ENCODE measurements around the gene NRARP.

The NRARP gene

DNA sequence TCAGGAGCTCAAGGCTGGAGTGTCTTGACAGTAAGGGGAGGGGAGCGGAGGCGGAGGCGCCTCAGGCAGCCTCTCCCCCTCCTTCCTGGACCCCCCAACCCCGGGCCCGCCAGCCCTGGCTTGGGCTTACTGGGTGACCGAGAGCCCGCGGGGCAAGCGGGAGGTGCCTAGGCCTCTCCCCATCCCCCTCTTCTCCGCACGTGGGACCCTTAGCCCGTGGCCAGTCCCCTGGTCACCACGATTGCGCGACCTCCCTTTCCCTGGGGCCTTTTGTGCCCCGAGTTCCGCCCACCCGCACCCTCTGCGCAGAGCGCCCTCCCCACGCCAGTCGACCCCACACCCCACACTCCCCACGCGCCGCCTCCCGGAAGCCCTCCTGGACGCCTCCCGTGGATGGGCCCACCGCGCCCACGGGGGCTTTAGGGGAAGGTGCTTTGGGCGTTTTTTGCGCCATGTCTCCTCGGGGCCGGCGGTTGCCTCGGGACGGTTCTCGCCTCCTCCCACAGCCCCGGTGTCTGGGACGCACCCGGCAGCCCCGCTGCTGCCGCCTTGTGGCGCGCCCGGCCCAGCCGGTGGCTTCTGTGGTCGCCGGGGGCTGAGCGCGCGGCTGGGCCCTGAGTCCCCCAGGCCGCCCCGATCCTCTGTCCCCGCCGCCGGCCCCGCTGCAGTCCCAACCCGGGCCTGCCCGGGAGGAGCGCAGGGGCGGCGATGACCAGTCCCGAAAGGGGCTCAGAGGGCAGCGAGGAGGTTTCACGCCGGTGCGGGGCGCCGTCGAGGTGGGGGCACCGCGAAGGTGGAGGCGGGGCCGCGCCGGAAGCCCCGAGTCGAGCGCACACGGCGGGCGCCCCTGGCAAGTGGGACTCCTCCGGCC lies 21.4 kb downstream of the NRARP start:
- TF ChIP-seq, protein P1, sequence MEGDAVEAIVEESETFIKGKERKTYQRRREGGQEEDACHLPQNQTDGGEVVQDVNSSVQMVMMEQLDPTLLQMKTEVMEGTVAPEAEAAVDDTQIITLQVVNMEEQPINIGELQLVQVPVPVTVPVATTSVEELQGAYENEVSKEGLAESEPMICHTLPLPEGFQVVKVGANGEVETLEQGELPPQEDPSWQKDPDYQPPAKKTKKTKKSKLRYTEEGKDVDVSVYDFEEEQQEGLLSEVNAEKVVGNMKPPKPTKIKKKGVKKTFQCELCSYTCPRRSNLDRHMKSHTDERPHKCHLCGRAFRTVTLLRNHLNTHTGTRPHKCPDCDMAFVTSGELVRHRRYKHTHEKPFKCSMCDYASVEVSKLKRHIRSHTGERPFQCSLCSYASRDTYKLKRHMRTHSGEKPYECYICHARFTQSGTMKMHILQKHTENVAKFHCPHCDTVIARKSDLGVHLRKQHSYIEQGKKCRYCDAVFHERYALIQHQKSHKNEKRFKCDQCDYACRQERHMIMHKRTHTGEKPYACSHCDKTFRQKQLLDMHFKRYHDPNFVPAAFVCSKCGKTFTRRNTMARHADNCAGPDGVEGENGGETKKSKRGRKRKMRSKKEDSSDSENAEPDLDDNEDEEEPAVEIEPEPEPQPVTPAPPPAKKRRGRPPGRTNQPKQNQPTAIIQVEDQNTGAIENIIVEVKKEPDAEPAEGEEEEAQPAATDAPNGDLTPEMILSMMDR (IDR thresholded peaks at IDR 0.05; ENCODE audit: borderline replicate concordance, insufficient read depth, low read depth, low read length): peak; percentile 49; the same call in 1 of the 2 replicates
- H3K4me3 ChIP-seq (ENCODE audit: low read depth, low read length): peak overlapping the region; percentile 5

DNA sequence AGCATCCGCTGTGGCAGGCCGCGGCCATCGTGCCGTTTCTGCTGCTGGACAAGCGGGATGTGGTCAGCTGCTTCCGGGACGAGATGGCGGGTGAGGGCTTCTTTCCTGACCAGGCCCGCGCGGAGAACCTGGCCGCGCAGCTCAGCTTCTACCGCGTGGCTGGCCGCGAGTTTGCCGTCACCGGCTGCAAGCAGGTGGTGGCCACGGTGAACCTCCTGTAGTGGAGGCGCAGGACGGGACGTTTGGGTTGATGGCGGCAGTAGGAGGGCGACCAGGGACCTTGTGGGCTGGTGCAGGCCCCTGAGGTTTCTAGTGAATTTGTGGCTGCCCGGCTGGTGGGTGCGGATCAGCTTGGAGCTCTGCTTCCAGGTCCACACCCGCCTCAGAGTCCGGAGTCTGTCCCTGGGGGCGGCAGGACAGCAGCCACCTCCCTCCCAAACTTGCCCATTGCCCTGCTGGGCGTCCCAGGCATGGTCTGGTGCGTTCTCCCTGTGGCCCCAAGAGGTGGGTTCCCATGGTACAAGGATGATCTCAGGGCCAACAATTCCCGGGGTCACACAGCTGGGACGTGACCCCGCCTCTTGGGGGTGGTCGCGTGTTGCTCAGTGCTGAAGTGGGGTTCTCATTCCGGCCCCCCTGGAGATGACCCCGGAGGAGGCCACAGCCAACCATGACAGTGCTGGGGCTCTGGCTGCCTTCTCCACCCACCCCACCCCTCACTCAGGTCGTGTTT lies 22.2 kb downstream of the NRARP start:
- no peak overlapping the region for H3K4me3 ChIP-seq (ENCODE audit: low read depth, low read length)
- TF ChIP-seq, protein P1 (IDR thresholded peaks at IDR 0.05; ENCODE audit: borderline replicate concordance, insufficient read depth, low read depth, low read length): no peak

DNA sequence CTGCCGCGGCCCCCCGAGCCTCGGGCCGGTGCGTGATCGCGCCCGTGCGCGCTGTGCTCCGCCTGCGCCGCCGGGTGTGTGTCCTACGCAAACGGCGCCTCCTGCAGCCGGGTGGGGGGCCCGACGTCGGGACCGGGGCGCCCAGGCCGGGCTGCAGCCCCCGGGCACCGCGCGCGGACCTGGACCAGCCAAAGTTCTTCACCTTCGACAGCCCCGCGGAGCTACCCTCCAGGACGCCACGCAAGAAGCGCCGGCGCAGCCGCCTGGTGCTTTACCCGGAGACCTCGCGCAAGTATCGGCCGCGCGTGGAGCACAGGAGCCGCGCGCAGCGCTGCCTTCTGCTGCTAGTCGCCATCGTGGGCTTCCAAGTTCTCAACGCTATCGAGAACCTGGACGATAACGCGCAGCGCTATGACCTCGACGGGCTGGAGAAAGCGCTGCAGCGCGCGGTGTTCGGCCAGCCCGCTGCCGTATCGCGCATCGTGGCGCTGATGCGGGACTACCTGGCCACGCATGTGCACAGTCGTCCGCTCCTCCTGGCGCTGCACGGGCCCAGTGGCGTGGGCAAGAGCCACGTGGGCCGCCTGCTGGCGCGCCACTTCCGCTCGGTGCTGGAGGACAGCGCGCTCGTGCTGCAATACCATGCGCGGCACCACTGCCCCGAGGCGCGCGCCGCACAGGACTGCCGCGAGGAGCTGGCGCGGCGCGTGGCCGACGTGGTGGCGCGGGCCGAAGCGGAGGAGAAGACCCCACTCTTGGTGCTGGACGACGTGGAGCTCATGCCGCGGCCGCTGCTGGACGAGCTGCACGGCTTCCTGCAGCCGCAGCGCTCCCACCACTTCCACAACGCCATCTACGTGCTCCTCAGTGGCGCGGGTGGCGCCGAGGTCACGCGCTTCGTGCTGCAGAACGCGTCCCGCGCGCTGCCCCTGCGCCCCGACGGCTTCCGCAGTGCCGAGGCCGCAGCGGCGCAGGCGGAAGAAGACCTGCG lies 23.1 kb downstream of the NRARP start:
- no peak overlapping the region for H3K4me3 ChIP-seq (ENCODE audit: low read depth, low read length)
- TF ChIP-seq, protein P1 (IDR thresholded peaks at IDR 0.05; ENCODE audit: borderline replicate concordance, insufficient read depth, low read depth, low read length): no peak

DNA sequence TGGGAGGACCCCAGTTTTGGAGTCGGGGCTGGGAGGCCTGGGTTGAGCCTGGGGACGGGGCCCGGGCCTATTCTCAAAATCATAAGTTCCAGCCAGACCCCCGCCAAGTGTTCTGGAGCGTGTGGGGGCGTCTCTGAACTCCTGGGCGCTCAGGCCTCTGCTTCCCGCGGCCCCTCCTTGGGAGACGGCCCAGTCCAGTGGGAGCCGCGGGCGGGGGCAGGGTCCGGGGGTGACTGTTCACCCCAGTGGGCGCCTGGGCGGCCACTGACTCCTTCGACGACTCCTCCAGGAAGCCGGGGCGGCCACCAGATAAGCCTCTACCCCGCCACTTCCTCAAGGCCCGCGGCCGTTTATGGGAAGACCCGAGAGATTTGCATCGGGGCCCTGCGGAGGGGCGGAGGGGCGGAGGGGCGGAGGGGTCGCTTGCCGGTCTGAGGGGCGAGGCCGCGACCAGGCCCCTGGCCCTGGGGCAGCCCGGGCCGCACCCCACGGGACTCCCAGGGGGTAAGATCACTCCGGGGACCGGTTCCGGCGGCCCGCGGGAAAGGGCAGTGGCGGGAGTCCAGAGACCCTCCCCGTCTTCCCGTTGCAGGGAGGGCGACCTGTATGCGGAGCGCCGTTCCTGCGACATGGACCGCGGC lies 23.9 kb downstream of the NRARP start:
- TF ChIP-seq, protein P1 (IDR thresholded peaks at IDR 0.05; ENCODE audit: borderline replicate concordance, insufficient read depth, low read depth, low read length): no peak
- peak overlapping the region; percentile 68 for H3K4me3 ChIP-seq (ENCODE audit: low read depth, low read length)

DNA sequence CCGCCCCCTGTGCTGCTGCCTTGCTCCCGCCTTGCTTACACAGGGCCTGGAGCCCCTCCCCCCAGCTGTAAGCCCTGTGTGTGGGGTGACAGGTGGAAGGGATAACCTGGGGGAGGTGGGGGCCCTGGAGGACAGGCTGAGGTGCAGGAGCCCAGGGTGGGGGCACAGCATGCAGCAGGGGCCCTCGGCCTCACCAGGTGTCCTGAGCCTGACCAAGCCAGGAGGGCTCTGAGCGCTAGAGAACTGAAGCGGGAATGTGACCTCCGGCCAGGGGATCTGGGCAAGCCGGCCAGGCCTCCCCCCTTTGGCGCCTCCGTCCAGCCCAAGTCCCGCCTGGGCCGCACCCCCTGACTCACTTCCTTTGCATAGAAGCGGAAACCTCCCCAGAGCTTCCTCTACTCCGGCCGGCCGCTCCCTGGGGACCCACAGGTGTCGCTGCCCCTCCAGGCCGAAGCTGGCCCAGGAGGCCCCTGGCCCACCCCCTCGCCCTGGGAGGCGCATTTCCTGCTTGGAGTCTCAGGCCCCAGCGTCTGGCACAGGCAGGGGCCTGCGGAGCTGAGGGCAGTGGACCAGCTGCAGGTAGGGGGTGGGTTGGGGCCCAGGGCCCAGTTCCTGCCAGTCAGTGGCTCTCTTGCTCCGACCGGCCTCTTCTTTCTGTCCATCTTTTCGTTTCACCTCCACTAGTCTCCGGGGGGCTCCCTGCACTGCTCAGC lies 24.6 kb downstream of the NRARP start, which contains the start of gene TOR4A:
Gene TOR4A, plus strand, starts transcription at position 398 of the 713 bp plus-strand sequence. CDS start 964 bp downstream, outside the sequence.
- peak within 1 kb of the TSS; percentile 68 for H3K4me3 ChIP-seq (ENCODE audit: low read depth, low read length)
- TF ChIP-seq, protein P1 (IDR thresholded peaks at IDR 0.05; ENCODE audit: borderline replicate concordance, insufficient read depth, low read depth, low read length): 0 out of 2 replicates have a peak, but pooled peaks have one; percentile 5

Data from GM12875 (cell line).